Brain pericyte (primary cell): ENCODE data around the gene METTL2B.
A peak's percentile ranks its signal among the peaks of the same experiment; 100 is the strongest.

Source experiments
- DNase-seq: peaks from one replicate; pipeline ENCODE4 v3.0.0-alpha.2; 2012; ENCODE audit warnings: low read depth, low spot score

Gene METTL2B

GRCh38 chr7:128476402-128477335, at the start of gene METTL2B:
TSS of gene METTL2B (plus strand) at chr7:128476748. CDS start at chr7:128476766, 18 bp downstream.
- DNase-seq, result peak; percentile 44

- no peak for DNase-seq
These were observed 49.2 kb upstream of the METTL2B start for GRCh38 chr7:128427289-128427891.

- DNase-seq, result no peak
These were observed 46.3 kb upstream of the METTL2B start for GRCh38 chr7:128430207-128430606.

- peak; percentile 60 for DNase-seq
These were observed 45.3 kb upstream of the METTL2B start for GRCh38 chr7:128431221-128431620.

- no peak for DNase-seq
These were observed 44.8 kb upstream of the METTL2B start for GRCh38 chr7:128431754-128432153.

- no peak for DNase-seq
These were observed 41.9 kb upstream of the METTL2B start for GRCh38 chr7:128434413-128435326.

GRCh38 chr7:128435327-128435686, 41.2 kb upstream of the METTL2B start:
- DNase-seq, result no peak

- DNase-seq, result no peak
These were observed 38.9 kb upstream of the METTL2B start for GRCh38 chr7:128437426-128438332.

- no peak for DNase-seq
These were observed 34.2 kb upstream of the METTL2B start for GRCh38 chr7:128442356-128442755.

- DNase-seq, result no peak
These were observed 32.5 kb upstream of the METTL2B start for GRCh38 chr7:128443831-128444600.

GRCh38 chr7:128446306-128446705, 30.2 kb upstream of the METTL2B start:
- no peak for DNase-seq

GRCh38 chr7:128447941-128448564, 28.5 kb upstream of the METTL2B start:
- no peak for DNase-seq

GRCh38 chr7:128448751-128449302, 27.7 kb upstream of the METTL2B start:
- no peak for DNase-seq

- DNase-seq, result no peak
These were observed 26.1 kb upstream of the METTL2B start for GRCh38 chr7:128450409-128450808.

- DNase-seq, result no peak
These were observed 25.6 kb upstream of the METTL2B start for GRCh38 chr7:128450913-128451312.

GRCh38 chr7:128452552-128452951, 24.0 kb upstream of the METTL2B start:
- DNase-seq, result no peak

GRCh38 chr7:128453836-128454804, 22.4 kb upstream of the METTL2B start:
- peak; percentile 82 for DNase-seq
